PFSK-1 (cell line): ENCODE results near the gene LYZL4.

Experiments
- FOXP2 ChIP-seq: optimal IDR thresholded peaks from 2 replicates; pipeline ENCODE3; 2011; ENCODE audit warnings: borderline replicate concordance, control low read depth, inconsistent platforms; ENCODE audit not compliant: insufficient read depth; ENCODE audit errors: extremely low read length, extremely low read depth
- POLR2AphosphoS5 ChIP-seq: IDR thresholded peaks from 2 replicates; pipeline ENCODE4 v1.6.1; 2012; ENCODE audit warnings: low read depth, mild to moderate bottlenecking, control low read depth, low read length, moderate library complexity
- REST ChIP-seq, 2 experiments: IDR thresholded peaks; 2 replicates each; pipeline versions ENCODE4 v1.6.1 to v1.8.0; 2011 to 2012; ENCODE audit warnings: low read depth in 2 of 2, low read length in 2 of 2, control low read depth in 1 of 2, inconsistent platforms in 1 of 2, mild to moderate bottlenecking in 1 of 2, moderate library complexity in 1 of 2; ENCODE audit not compliant: insufficient read depth in 1 of 2
- SIN3A ChIP-seq: IDR thresholded peaks from 2 replicates; pipeline ENCODE4 v1.6.1; 2012; ENCODE audit warnings: mild to moderate bottlenecking, low read length, moderate library complexity, borderline replicate concordance; ENCODE audit not compliant: insufficient read depth
- TAF1 ChIP-seq: IDR thresholded peaks from 2 replicates; pipeline ENCODE4 v1.6.1; 2012; ENCODE audit warnings: low read length, control low read depth, borderline replicate concordance; ENCODE audit not compliant: insufficient read depth

LYZL4 gene

GRCh38 chr3:42450567-42450966 lies 40.2 kb upstream of the LYZL4 start:
- no peak for TF ChIP-seq TAF1
- TF ChIP-seq FOXP2: no peak
- TF ChIP-seq SIN3A: no peak
- TF ChIP-seq POLR2AphosphoS5: no peak
- TF ChIP-seq REST (IDR thresholded peaks at IDR 0.05; ENCODE audit: insufficient read depth in 1 of 2, low read depth in 2 of 2, low read length in 2 of 2): no peak

- TF ChIP-seq TAF1 (no peak), FOXP2 (no peak), SIN3A (no peak), REST (IDR thresholded peaks at IDR 0.05; ENCODE audit: insufficient read depth in 1 of 2, low read depth in 2 of 2, low read length in 2 of 2) (no peak), POLR2AphosphoS5 (no peak)
Observed at GRCh38 chr3:42447481-42447880, 37.1 kb upstream of the LYZL4 start.

GRCh38 chr3:42446111-42447050 lies 36.0 kb upstream of the LYZL4 start:
- TF ChIP-seq POLR2AphosphoS5 (no peak), TAF1 (no peak), FOXP2 (no peak), SIN3A (no peak), REST (IDR thresholded peaks at IDR 0.05; ENCODE audit: insufficient read depth in 1 of 2, low read depth in 2 of 2, low read length in 2 of 2) (no peak)

- TF ChIP-seq FOXP2: no peak
- TF ChIP-seq SIN3A: no peak
- TF ChIP-seq POLR2AphosphoS5: no peak
- no peak for TF ChIP-seq REST (IDR thresholded peaks at IDR 0.05; ENCODE audit: insufficient read depth in 1 of 2, low read depth in 2 of 2, low read length in 2 of 2)
- TF ChIP-seq TAF1: no peak
Observed at GRCh38 chr3:42443819-42444436, 33.5 kb upstream of the LYZL4 start.
